Measurements from ENCODE around the gene CSNK1D.

Gene CSNK1D

DNA sequence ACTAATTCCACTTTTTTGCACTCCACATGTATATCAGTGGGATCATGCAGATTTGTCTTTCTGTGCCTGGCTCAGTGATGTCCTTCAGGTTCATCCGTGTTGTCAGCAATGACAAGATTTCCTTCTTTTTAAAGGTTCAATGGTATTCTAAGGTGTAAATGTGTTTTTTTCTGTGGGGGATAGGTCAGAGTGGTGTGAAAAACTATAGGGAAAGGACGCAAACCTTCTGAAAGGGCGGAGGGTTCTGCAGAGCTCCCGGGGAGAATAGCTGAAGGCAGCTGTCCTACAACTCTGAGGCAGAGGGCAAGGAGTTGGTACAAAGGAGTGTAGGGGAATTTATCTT is 21.9 kb upstream of the CSNK1D start:
- no peak for DNase-seq (ENCODE audit: low read depth in 2 of 2)

DNA sequence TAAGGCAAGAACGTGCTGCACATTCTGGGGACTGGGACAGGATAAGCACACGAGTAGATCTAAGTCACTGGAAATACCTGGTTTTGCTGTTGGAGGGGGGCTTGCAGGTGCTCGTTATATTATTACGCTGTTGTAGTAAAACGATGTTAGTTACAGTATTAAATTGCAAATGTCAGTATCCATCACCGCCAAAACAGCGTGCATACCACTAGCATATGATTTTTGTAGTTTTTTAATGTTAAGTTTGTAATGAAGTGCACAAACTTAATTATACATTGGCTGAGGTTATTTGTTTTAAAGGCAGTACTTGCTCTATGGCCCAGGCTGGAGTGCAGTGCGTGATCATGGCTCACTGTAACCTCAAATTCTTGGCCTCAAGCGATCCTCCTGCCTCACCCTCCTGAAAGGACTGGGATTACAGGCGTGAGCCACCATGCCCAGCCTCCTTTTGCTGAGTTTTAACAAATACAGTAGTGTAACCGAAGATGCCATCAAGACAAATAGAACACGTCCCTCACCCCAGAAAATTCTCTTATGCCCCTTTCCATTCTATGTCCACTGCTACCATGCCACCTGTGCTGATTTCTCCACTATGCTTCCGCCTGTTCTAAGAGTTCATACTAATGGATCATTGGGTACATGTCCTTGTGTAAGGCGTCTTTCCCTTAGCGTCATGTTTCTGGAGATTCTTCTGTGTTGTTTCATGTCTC is 20.7 kb upstream of the CSNK1D start:
- DNase-seq (ENCODE audit: low read depth in 2 of 2), result no peak

- DNase-seq (ENCODE audit: low read depth in 2 of 2), result peak; percentile 88 to 90
Measured at GRCh38 chr17:82292251-82293154, 19.0 kb upstream of the CSNK1D start.

DNA sequence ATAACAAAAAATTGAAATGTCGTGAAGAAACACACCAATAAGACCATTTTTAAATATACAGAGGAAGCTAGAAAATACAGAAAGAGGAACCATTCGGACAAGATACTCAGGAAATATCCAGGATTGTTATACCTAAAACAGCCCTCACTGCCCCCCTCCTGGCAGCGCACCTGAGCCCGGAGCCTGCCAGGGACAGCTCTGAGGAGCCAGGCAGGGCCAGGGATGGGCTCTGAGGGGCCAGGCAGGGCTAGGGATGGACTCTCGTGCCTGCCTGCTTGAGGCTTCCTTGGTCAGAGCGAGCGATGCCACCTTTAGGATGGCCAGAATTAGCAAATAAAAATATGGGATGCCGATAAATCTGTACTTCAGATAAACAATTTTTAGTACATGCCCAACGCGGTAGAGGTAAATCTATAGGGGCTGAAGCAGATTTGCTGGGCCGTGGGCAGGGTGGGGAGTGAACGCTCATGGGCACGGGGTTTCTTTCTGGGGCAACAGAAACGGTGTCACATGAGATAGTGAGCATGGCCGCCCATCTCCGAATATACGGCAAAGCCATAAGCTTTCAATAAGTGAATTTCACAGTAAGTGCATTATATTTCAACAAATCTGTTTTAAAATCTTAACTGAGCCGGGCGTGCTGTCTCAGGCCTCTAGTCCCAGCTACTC is 18.2 kb upstream of the CSNK1D start:
- DNase-seq (ENCODE audit: low read depth in 2 of 2), result no peak

DNA sequence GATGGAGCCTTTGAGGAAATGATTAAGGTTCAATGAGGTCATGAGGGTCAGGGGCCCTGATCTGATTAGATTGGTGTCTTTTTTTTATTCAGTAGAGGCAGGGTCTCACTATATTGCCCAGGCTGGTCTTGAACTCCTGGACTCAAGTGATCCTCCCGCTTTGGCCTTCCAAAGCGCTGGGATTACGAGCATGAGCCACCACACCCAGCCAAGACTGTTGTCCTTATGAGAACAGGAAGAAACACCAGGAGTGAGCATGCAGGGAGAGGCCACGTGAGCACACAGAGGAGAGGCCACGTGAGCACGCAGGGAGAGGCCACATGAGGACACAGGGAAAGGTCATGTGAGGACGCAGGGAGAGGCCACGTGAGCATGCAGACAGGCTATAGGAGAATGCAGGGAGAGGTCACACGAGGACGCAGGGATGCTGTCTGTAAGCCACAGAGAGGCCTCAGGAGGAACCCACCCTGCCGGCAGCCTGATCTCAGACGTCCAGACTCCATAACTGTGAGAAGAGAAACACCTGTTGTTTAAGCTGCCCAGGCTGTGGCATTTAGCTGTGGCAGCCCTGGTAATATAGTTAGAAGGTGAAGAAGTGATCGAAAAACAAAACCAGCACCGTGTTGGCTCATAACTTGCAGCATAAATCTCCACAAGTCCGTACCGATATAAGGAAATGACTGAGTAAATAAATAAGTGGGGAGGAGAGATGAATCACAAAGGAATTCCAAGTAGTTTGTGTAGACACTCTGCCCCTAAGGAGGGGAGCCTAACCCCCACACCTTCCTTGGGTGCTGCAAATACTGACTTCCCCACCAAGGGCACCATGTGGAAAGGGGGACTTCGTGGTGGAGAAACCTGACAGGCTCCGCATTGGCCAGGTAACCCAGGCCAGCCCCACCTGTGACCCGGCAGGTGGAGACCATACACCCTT is 14.6 kb upstream of the CSNK1D start:
- no peak for DNase-seq (ENCODE audit: low read depth in 2 of 2)

DNA sequence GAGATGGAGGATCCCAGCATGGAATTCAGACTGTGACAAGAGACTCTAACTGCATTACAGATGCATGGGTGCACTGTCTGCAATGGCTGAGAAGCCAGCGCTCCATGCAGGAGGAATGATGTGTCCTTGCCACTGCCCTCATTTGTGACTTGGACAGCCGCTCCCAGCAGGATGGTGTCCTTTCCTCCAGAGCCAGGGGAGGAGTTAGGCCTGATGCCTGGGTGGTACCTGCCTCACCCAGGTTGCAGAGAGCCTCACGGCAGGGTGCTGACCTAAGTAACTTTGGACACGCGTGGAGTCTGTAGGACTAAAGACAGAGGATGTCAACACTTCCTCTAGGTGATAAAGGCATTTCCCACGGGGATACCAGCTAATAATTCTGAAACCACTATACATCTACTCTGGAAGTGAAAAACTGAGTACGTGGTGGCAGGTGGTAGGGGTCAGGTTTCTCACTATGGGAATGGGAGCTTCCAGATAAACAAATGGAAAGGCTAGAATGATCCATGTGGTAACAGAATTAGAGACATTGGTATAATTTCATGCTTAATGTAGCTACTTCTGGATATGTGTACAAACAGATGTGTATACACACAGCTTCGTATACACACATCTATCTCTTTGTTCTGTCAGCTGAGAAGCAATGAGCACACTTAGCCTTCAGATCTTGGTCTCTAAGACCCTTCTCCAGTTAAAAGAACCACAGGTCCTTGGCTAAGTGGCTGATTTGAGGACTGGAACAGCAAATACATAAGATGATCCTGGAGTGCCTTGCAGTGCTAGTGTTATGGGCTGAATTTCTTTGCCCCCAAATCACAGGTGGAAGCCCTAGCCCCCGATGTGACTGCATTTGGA is 13.7 kb upstream of the CSNK1D start:
- no peak for DNase-seq (ENCODE audit: low read depth in 2 of 2)

- no peak for DNase-seq (ENCODE audit: low read depth in 2 of 2)
Measured at GRCh38 chr17:82285141-82285540, 11.6 kb upstream of the CSNK1D start.

DNA sequence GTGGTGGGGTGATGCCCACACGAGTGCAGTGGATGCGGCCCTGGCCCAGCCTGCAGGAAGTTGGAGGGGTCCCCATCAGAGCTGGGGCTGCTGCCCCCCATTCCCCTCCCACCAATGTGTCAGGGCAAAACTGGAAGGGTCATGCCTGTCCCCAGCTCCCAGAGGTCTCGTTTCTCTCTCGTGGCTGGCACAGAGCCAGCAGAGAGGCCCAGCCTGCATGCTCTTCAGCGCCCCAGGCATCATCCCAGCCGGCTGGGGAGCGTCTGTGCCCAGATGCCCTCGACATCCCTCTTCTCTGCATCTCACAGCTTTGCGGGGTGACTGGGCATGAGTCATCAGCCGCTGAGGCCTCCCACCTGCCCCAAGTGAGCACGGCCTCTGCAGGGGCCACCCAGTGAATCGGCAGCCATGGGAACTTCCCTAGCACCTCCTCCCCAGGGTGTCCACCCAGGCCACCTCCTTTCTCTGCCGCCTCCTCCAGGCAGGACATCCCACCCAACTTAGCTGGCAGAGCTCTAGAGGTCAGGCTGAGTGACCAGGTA is 9.8 kb upstream of the CSNK1D start:
- no peak for DNase-seq (ENCODE audit: low read depth in 2 of 2)

DNA sequence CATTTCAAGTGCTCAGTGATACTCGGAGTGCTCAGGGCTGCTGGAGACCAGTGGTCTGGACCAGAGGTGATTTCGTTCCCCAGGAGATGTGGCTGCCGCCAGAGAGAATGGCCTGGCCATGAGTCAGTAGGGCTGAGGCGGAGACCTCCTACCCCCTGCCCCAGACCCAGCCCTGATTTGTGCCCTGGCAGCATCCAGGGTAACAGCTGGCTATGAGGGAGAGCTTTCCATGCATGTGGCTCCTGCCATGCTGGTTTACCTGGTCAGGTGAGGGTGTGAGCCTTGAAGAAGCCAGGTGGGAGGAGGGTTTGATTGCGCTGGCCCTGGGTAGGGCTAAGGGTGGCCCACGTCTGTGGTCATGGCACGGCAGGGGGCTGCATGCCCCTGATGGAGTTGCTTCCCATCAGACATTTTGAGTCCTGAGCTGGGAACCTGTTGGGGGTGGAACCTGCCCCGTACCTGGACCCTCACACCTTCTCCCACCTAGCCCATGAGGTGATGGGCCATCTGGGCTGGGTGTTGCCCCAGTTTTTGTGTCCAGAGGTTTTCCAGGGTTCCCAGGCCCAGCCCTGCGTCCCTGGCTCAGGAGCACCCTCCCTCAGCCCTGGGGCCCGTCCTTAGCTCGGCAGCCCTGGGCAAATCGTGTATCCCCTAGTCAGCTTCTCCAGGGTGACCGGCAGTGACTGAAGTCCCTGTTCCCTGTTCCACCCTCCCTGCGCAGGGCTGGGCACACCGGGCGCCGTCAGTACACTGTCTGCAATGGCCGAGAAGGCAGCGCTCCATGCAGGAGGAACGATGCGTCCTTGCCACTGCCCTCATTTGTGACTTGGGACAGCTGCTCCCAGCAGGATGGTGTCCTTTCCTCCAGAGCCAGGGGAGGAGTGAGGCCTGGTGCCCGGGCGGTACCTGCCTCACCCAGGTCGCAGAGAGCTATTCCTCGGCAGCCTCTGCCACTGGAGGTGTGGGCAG is 9.0 kb upstream of the CSNK1D start:
- no peak for DNase-seq (ENCODE audit: low read depth in 2 of 2)

DNA sequence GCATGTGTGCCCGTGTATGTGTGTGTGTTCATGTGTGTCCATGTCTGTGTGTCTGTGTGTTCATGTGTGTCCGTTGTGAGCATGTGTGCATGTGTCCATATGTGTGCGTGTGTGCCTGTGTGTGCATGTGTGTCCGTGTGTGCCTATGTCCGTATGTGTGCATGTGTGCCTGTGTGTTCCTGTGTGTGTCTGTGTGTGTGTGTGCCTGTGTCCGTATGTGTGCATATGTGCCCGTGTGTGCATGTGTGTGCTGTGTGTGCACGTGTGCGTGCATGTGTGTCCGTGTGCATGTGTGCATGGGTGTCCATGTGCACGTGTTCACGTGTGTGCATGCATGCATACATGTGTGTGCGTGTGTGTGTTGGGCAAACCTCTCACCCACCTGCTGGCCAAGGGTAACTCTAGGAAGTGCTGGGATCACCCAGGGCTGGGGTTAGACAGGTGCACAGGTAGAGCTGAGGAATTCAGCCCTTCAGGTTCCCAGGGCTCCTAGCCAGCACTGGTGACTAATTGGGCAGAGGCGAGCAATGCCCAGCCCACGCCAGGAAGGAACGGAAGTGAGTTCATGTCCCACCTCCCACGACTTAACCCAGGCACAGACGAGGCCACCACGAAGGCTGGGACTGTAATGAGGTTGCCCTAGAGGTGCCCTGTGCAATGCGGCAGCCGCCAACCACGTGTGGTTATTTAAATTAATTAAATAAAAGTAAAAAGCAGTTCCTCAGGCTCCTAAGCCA is 8.2 kb upstream of the CSNK1D start:
- no peak for DNase-seq (ENCODE audit: low read depth in 2 of 2)

GRCh38 chr17:82281076-82281475 is 7.6 kb upstream of the CSNK1D start:
- no peak for DNase-seq (ENCODE audit: low read depth in 2 of 2)

DNA sequence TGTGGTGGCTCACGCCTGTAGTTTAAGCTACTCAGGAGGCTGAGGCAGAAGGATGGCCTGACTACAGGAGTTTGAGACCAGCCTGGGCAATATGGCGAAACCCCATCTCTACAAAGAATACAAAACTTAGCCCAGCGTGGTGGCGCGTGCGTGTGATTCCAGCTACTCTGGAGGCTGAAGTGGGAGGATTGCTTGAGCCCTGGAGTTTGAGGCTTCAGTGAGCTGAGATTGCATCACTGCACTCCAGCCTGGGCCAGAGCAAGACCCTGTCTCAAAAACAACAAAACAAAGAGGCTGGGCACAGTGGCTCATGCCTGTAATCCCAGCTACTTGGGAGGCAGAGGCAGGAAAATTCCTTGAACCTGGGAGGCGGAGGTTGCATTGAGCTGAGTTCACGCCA is 7.0 kb upstream of the CSNK1D start:
- no peak for DNase-seq (ENCODE audit: low read depth in 2 of 2)

GRCh38 chr17:82278786-82279391 is 5.4 kb upstream of the CSNK1D start:
- DNase-seq (ENCODE audit: low read depth in 2 of 2), result no peak

DNA sequence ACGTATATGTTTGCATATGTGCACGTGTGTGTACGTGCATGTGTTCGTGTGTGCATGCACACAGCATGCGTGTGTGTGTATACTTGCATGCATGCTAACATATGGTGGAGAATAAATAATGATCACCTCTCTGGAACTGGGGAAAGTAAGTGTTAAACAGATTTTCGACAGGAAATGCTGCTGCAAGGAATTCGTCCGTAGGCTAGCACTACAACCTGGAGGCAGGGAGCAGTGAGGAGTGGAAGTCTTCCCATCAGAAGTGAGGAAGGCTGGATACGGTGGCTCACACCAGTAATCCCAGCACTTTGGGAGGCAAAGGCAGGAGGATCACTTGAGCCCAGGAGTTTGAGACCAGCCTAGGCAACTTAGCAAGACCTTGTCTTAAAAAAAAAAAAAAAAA is 4.8 kb upstream of the CSNK1D start:
- no peak for DNase-seq (ENCODE audit: low read depth in 2 of 2)

DNA sequence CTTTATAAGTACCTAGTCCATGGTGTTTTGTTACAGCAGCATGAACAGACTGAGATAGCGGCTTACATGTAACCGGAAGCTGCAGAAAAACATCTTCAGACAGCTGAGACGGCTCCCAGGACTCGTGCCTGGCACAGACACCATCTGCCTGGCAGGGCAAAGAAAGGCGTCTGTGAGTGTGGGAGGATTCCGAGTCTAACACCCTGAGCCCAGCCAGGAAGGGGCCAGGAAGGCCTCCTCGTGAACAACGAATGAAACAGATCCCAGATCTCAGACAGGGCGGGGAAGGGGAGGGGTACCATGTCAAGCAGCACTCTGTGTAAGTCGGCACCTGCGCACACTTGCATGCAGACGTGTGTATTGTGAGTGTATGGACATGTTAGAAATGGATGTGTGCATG is 4.4 kb upstream of the CSNK1D start:
- DNase-seq (ENCODE audit: low read depth in 2 of 2), result no peak

- DNase-seq (ENCODE audit: low read depth in 2 of 2), result no peak
Measured at GRCh38 chr17:82276938-82277337, 3.4 kb upstream of the CSNK1D start.

GRCh38 chr17:82275326-82275725 is 1.8 kb upstream of the CSNK1D start:
- no peak for DNase-seq (ENCODE audit: low read depth in 2 of 2)
